Fibroblast of pulmonary artery (primary cell): ENCODE data around the gene TLE6.
A peak's percentile ranks its signal among the peaks of the same experiment; 100 is the strongest.

Source experiments
- DNase-seq: peaks from one replicate; pipeline ENCODE4 v3.0.0-alpha.2; 2010; ENCODE audit warnings: low read depth
- H3K4me3 ChIP-seq: replicated peaks from 2 replicates; pipeline ENCODE4 v1.5.1; 2011; ENCODE audit warnings: low read depth, mild to moderate bottlenecking, control low read depth, low read length, moderate library complexity
- TF ChIP-seq, protein P1 (sequence below): IDR thresholded peaks from 2 replicates; pipeline ENCODE4 v1.5.1; 2011; ENCODE audit warnings: mild to moderate bottlenecking, control low read depth, low read length, inconsistent platforms; ENCODE audit errors: missing control alignments

The TLE6 gene

GRCh38 chr19:3027292-3027691 is 49.9 kb downstream of the TLE6 start:
- H3K4me3 ChIP-seq = no peak overlapping the region
- TF ChIP-seq, protein P1, sequence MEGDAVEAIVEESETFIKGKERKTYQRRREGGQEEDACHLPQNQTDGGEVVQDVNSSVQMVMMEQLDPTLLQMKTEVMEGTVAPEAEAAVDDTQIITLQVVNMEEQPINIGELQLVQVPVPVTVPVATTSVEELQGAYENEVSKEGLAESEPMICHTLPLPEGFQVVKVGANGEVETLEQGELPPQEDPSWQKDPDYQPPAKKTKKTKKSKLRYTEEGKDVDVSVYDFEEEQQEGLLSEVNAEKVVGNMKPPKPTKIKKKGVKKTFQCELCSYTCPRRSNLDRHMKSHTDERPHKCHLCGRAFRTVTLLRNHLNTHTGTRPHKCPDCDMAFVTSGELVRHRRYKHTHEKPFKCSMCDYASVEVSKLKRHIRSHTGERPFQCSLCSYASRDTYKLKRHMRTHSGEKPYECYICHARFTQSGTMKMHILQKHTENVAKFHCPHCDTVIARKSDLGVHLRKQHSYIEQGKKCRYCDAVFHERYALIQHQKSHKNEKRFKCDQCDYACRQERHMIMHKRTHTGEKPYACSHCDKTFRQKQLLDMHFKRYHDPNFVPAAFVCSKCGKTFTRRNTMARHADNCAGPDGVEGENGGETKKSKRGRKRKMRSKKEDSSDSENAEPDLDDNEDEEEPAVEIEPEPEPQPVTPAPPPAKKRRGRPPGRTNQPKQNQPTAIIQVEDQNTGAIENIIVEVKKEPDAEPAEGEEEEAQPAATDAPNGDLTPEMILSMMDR = no peak
- DNase-seq = no peak

DNA sequence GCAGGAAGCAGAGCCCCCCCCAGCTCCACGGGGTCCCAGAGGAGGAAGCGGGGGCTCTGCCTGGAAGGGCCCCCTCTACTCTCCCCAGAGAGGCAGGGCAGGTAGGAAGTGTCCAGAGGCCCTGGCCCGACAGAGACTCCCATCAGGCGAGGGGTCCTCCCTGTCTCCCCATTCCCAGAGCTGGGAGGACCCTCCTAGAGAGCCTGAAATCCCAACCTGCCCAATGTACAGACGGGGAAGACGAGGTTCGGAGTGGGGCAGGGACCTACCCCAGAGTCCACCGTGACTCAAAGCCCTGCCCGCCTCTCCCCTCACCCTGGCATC is 50.6 kb downstream of the TLE6 start:
- no peak for DNase-seq
- TF ChIP-seq, protein P1 = no peak

DNA sequence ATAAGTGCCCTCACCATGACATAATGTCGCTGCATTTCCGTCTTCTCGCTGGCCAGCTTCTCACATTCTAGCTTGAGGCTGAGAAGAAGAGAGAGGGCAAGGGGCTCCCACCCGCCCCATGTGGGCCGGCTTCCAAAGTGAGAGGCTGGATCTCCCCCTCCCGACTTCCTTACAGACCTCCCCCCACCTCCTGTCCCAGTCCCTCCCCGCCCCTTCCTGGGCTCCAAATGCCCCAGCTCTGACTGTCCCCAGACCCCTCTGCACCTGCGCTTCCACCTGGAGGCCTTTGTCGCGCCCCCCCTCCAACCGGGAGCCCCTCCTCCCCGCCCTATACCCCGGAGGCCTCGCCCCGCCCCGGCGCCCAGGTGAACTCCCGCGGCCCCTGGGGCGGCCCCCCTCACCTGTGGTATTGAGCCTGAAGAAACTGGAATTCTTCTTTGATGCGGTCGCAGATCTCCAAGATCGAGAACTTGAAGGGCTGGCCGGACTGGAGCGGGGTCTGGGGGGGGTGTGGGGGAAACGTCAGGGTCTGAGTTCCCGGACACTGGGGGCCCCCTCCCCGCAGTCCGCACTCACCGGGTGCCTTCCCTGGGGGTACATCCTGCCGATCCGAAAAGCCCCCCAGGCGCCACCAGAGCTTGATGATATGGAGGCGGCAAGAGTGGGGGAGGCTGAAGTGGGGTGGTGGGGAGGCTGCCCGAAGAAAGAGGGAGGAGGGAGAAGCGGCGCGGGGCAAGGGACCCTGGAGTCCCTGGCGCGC is 51.1 kb downstream of the TLE6 start:
- TF ChIP-seq, protein P1 = no peak
- peak overlapping the region; percentile 59 for H3K4me3 ChIP-seq
- no peak for DNase-seq

More for the DNA sequence above, 50.6 kb downstream of the TLE6 start:
- H3K4me3 ChIP-seq = no peak overlapping the region

- no peak for DNase-seq
- TF ChIP-seq, protein P1 = no peak
- peak within 1 kb of the TSS; percentile 59 for H3K4me3 ChIP-seq
These were observed 51.9 kb downstream of the TLE6 start, which contains the start of gene TLE2 for GRCh38 chr19:3029065-3029923. TLE2 (minus strand) TSS chr19:3029280; CDS start chr19:3028904, 376 bp downstream.

GRCh38 chr19:3031607-3031867 is 54.2 kb downstream of the TLE6 start:
- no peak overlapping the region for H3K4me3 ChIP-seq
- no peak for DNase-seq
- TF ChIP-seq, protein P1 = no peak

- TF ChIP-seq, protein P1 = no peak
- H3K4me3 ChIP-seq = no peak overlapping the region
- DNase-seq = no peak
These were observed 56.4 kb downstream of the TLE6 start for GRCh38 chr19:3033595-3034405.
